Activated CD4-positive, alpha-beta memory T cell treated with anti-CD3 and anti-CD28 coated beads for 36 hours (primary cell): ENCODE results near the gene ATXN3. TPM values are rescaled to one million over a fixed set of nuclear protein-coding genes. Genes with fewer than 3 reads are reported as not detected.

Experiments used
- total RNA-seq, 2 experiments: library from RNA; stranded (reverse); gene quantifications; one replicate each; pipeline ENCODE4 v1.2.3, GENCODE V29; 2021

Gene ATXN3
- total RNA-seq, 2 experiments from 2014 or later: 30.8 to 31.6 TPM

Other genes with a start within 250 kb of the ATXN3 start
- gene TC2N, start 239.0 kb downstream of the ATXN3 start, total RNA-seq: 10 to 100 TPM; 44.9 to 46.6 TPM
- gene FBLN5, start 158.9 kb downstream of the ATXN3 start, total RNA-seq: 1 to 10 TPM; 1.9 TPM
- gene TRIP11, start 66.5 kb downstream of the ATXN3 start, total RNA-seq: 10 to 100 TPM; 35.9 to 37.0 TPM
- 100 to 1,000 TPM; 131 to 143 TPM for gene NDUFB1, start 15.1 kb upstream of the ATXN3 start, total RNA-seq
- gene CPSF2, start 15.4 kb upstream of the ATXN3 start, total RNA-seq: 100 to 1,000 TPM; 100 to 105 TPM
- gene SLC24A4, start 216.6 kb upstream of the ATXN3 start, total RNA-seq: not detected